SK-N-SH (cell line): ENCODE results near the gene CYB561D1. TPM values are rescaled to one million over a fixed set of nuclear protein-coding genes. Genes with fewer than 3 reads are reported as not detected.

Experiments used
- CTCF ChIA-PET: fragments of 300-600, 350-600 bp; formaldehyde crosslinking; extraction: SDS; loops from one replicate; lab custom pipeline; 2021; lab: Yijun Ruan, JAX
- POLR2A ChIA-PET: fragments of 350-600 bp; sonication (Branson Sonifier 250); formaldehyde crosslinking; extraction: SDS; loops from one replicate; lab custom pipeline; 2020; ENCODE audit warnings: antibody characterized with exemption, inconsistent platforms; lab: Yijun Ruan, JAX
- DNase-seq: peaks from one replicate; pipeline ENCODE4 v3.0.0; 2012
- H2AFZ ChIP-seq: fragments of 200-600 bp; sonication (generic); 2 replicates; pipeline ENCODE4 v1.8.1; 2016; ENCODE audit warnings: antibody characterized with exemption, mild to moderate bottlenecking, low read depth
- H3F3A ChIP-seq: fragments of 200-600 bp; sonication (generic); replicated peaks from 2 replicates; pipeline ENCODE3; 2016; ENCODE audit warnings: antibody characterized with exemption, mild to moderate bottlenecking; ENCODE audit not compliant: insufficient read depth
- H3K27ac ChIP-seq, 2 experiments: fragments of 200-500 bp in 1 of 2; fragments of 200-600 bp in 1 of 2; sonication (Bioruptor generic) in 1 of 2; sonication (generic), shearing (Covaris generic) in 1 of 2; 2 replicates each; pipeline versions ENCODE4 v1.5.1 to v1.6.1; 2014 to 2016; ENCODE audit warnings: low read depth in 2 of 2, inconsistent platforms in 1 of 2, low read length in 1 of 2, mild to moderate bottlenecking in 1 of 2, mixed read lengths in 1 of 2
- H3K27me3 ChIP-seq: fragments of 200-600 bp; sonication (generic), shearing (Covaris generic); 2 replicates; pipeline ENCODE4 v1.6.1; 2016; ENCODE audit warnings: mixed run types; ENCODE audit not compliant: insufficient read depth
- H3K36me3 ChIP-seq, 2 experiments: fragments of 200-500 bp in 1 of 2; fragments of 200-600 bp in 1 of 2; sonication (Bioruptor generic) in 1 of 2; sonication (generic) in 1 of 2; replicated peaks in 1 of 2; 2 replicates each; pipeline versions ENCODE3 to v1.5.1; 2014 to 2016; ENCODE audit warnings: low read length in 1 of 2, mild to moderate bottlenecking in 1 of 2; ENCODE audit not compliant: insufficient read depth in 2 of 2, control insufficient read depth in 1 of 2
- H3K4me1 ChIP-seq, 2 experiments: fragments of 200-500 bp in 1 of 2; fragments of 200-600 bp in 1 of 2; sonication (Bioruptor generic) in 1 of 2; sonication (generic), shearing (Covaris generic) in 1 of 2; 2 replicates each; pipeline versions ENCODE4 v1.5.1 to v1.6.1; 2014 to 2016; ENCODE audit warnings: low read depth in 1 of 2, low read length in 1 of 2, mixed run types in 1 of 2; ENCODE audit not compliant: insufficient read depth in 2 of 2, control insufficient read depth in 1 of 2
- H3K4me2 ChIP-seq: fragments of 200-600 bp; sonication (generic), shearing (Covaris generic); 2 replicates; pipeline ENCODE4 v1.6.1; 2017; ENCODE audit warnings: mixed run types
- H3K4me3 ChIP-seq, 2 experiments: fragments of 200-500 bp in 1 of 2; fragments of 200-600 bp in 1 of 2; sonication (Bioruptor generic) in 1 of 2; sonication (generic), shearing (Covaris generic) in 1 of 2; 2 replicates each; pipeline versions ENCODE4 v1.5.1 to v1.8.1; 2014 to 2016; ENCODE audit warnings: low read depth in 2 of 2, inconsistent platforms in 1 of 2, low read length in 1 of 2, mild to moderate bottlenecking in 1 of 2, mixed read lengths in 1 of 2, moderate library complexity in 1 of 2
- H3K79me2 ChIP-seq: fragments of 200-600 bp; sonication (generic); 2 replicates; pipeline ENCODE4 v1.8.1; 2017; ENCODE audit warnings: mild to moderate bottlenecking; ENCODE audit not compliant: insufficient read depth
- H3K9ac ChIP-seq: fragments of 200-600 bp; sonication (generic); 2 replicates; pipeline ENCODE4 v1.6.1; 2017; ENCODE audit warnings: mixed run types
- H3K9me2 ChIP-seq: fragments of 200-600 bp; sonication (generic); 2 replicates; pipeline ENCODE4 v1.6.1; 2017; ENCODE audit warnings: mixed run types
- H3K9me3 ChIP-seq: fragments of 200-600 bp; sonication (generic); 2 replicates; pipeline ENCODE4 v1.6.1; 2017; ENCODE audit warnings: mixed run types, mild to moderate bottlenecking, moderate library complexity
- H4K20me1 ChIP-seq: fragments of 200-600 bp; sonication (generic); 2 replicates; pipeline ENCODE4 v1.6.1; 2017; ENCODE audit warnings: mild to moderate bottlenecking, mixed run types; ENCODE audit not compliant: insufficient read depth
- CTCF ChIP-seq: fragments of 200-600 bp; sonication (generic); IDR thresholded peaks from 2 replicates; pipeline ENCODE4 v1.6.1; 2017; ENCODE audit warnings: antibody characterized with exemption, mild to moderate bottlenecking, moderate library complexity
- FOXJ3 ChIP-seq: sonication (generic); formaldehyde crosslinking; IDR thresholded peaks from 2 replicates; pipeline ENCODE4 v1.5.1; 2020; ENCODE audit warnings: mild to moderate bottlenecking, missing genetic modification reagents
- FOXM1 ChIP-seq: IDR thresholded peaks from 2 replicates; pipeline ENCODE4 v1.4.0; 2012; ENCODE audit warnings: low read depth, mild to moderate bottlenecking
- GATA2 ChIP-seq: sonication (generic); formaldehyde crosslinking; IDR thresholded peaks from 2 replicates; pipeline ENCODE4 v1.5.0; 2020; ENCODE audit warnings: mild to moderate bottlenecking, missing genetic modification reagents
- IRF3 ChIP-seq: fragments of 150-350 bp; IDR thresholded peaks from 2 replicates; pipeline ENCODE4 v1.6.1; 2016; ENCODE audit warnings: mild to moderate bottlenecking, low read depth, low read length
- JUND ChIP-seq: IDR thresholded peaks from 2 replicates; pipeline ENCODE4 v1.4.0; 2012
- MEF2A ChIP-seq: IDR thresholded peaks from 2 replicates; pipeline ENCODE4 v1.4.0; 2012; ENCODE audit warnings: low read depth, borderline replicate concordance
- NFIC ChIP-seq: IDR thresholded peaks from 2 replicates; pipeline ENCODE4 v1.4.0; 2012; ENCODE audit warnings: borderline replicate concordance
- RAD21 ChIP-seq: IDR thresholded peaks from 2 replicates; pipeline ENCODE4 v1.6.1; 2012; ENCODE audit warnings: mild to moderate bottlenecking, low read length
- RCOR1 ChIP-seq: fragments of 150-350 bp; IDR thresholded peaks from 2 replicates; pipeline ENCODE4 v1.6.1; 2017; ENCODE audit warnings: antibody characterized with exemption, low read length
- RFX5 ChIP-seq: IDR thresholded peaks from 2 replicates; pipeline ENCODE4 v1.6.1; 2012; ENCODE audit warnings: mild to moderate bottlenecking, improper control_type of control experiment, low read length
- RXRA ChIP-seq: IDR thresholded peaks from 2 replicates; pipeline ENCODE4 v1.4.0; 2012; ENCODE audit warnings: low read depth, mild to moderate bottlenecking, borderline replicate concordance
- SIN3A ChIP-seq: IDR thresholded peaks from 2 replicates; pipeline ENCODE4 v1.6.1; 2012; ENCODE audit warnings: low read depth, mild to moderate bottlenecking, low read length, moderate library complexity, borderline replicate concordance
- TAF1 ChIP-seq: IDR thresholded peaks from 2 replicates; pipeline ENCODE4 v1.6.1; 2012; ENCODE audit warnings: low read depth, mild to moderate bottlenecking, low read length, moderate library complexity, borderline replicate concordance
- USF2 ChIP-seq: fragments of 150-350 bp; IDR thresholded peaks from 2 replicates; pipeline ENCODE4 v1.6.1; 2017; ENCODE audit warnings: antibody characterized with exemption, low read length, low read depth, borderline replicate concordance
- ZBTB33 ChIP-seq: IDR thresholded peaks from 2 replicates; pipeline ENCODE4 v1.4.0; 2012; ENCODE audit warnings: low read depth, borderline replicate concordance
- WGBS: methylation state at CpG from one replicate; pipeline ENCODE4 v1.1.6; 2017; ENCODE audit warnings: low lambda C conversion rate; 5-methylcytosine and 5-hydroxymethylcytosine counted together
- polyA plus RNA-seq, 3 experiments: library from polyadenylated mRNA; depleted of rRNA; stranded (reverse); fragments of >200 nt; gene quantifications; 2 replicates each; pipeline ENCODE4 v1.2.3, GENCODE V29; 2012

CYB561D1 gene
- polyA plus RNA-seq, 1 of the 3 experiments (the other 2 are of a cell fraction), result 5.4 TPM

GRCh38 chr1:109504974-109505373 lies 11.1 kb downstream of the CYB561D1 start:
- Histone ChIP-seq H3K79me2 (no peaks in the 10 kb centered on the region), H3K27ac (no peak overlapping the region), H4K20me1 (no peaks in the 10 kb centered on the region), H3K36me3 (no peaks in the 10 kb centered on the region), H3K4me2 (no peak overlapping the region), H2AFZ (no peak overlapping the region), H3K9ac (no peak overlapping the region), H3K4me3 (no peak overlapping the region), H3K27me3 (no peaks in the 10 kb centered on the region), H3K9me3 (no peaks in the 10 kb centered on the region), H3K4me1 (peaks cover 0 to 11% of the 10 kb centered on the region in 2 experiments; a peak in 1 of 4 replicates), H3K9me2 (no peaks in the 10 kb centered on the region), H3F3A (no peaks in the 10 kb centered on the region)
- ChIA-PET POLR2A (no interaction called here), CTCF (interaction anchor here (1.2 to 40.2 kb wide), 4 partner anchors 16 to 272 kb away, joined by 3 to 1710 read pairs (median 121); partner anchors contain the start of genes ATXN7L2, CYB561D1 and GPR61)
- no peak for DNase-seq
- 89% methylated on average over 1 of the region's 1 CpG for WGBS
- TF ChIP-seq USF2, result no peak
- no peak for TF ChIP-seq MEF2A
- TF ChIP-seq NFIC, result no peak
- no peak for TF ChIP-seq RXRA
- no peak for TF ChIP-seq GATA2 (CRISPR knock-in tag)
- TF ChIP-seq ZBTB33, result no peak
- TF ChIP-seq JUND, result no peak
- no peak for TF ChIP-seq RCOR1
- TF ChIP-seq SIN3A, result no peak
- no peak for TF ChIP-seq CTCF
- TF ChIP-seq RAD21, result no peak
- no peak for TF ChIP-seq FOXM1
- no peak for TF ChIP-seq FOXJ3
- TF ChIP-seq TAF1, result no peak
- no peak for TF ChIP-seq IRF3
- no peak for TF ChIP-seq RFX5
